ENCODE results near the gene CCER1.

The CCER1 gene

GRCh38 chr12:90951432-90952105 lies 3.4 kb downstream of the CCER1 start:
- Histone ChIP-seq H3K9me3 (ENCODE audit: control insufficient read depth, insufficient read depth, low read length) (no peaks in the 10 kb centered on the region), H3K27ac (ENCODE audit: low read depth, low read length) (no peak overlapping the region), H3K4me3 (ENCODE audit: low read depth, low read length) (no peak overlapping the region), H3K9ac (ENCODE audit: low read depth, low read length) (no peak overlapping the region), H3K27me3 (ENCODE audit: control insufficient read depth, insufficient read depth, low read length) (no peaks in the 10 kb centered on the region), H3K36me3 (ENCODE audit: control insufficient read depth, insufficient read depth, low read length) (no peaks in the 10 kb centered on the region), H3K4me1 (ENCODE audit: control insufficient read depth, insufficient read depth, low read length) (no peaks in the 10 kb centered on the region)

GRCh38 chr12:90947869-90948268 lies 7.1 kb downstream of the CCER1 start:
- Histone ChIP-seq H3K27me3 (ENCODE audit: control insufficient read depth, insufficient read depth, low read length) (no peaks in the 10 kb centered on the region), H3K9ac (ENCODE audit: low read depth, low read length) (no peak overlapping the region), H3K9me3 (ENCODE audit: control insufficient read depth, insufficient read depth, low read length) (no peaks in the 10 kb centered on the region), H3K4me1 (ENCODE audit: control insufficient read depth, insufficient read depth, low read length) (no peaks in the 10 kb centered on the region), H3K4me3 (ENCODE audit: low read depth, low read length) (no peak overlapping the region), H3K36me3 (ENCODE audit: control insufficient read depth, insufficient read depth, low read length) (no peaks in the 10 kb centered on the region), H3K27ac (ENCODE audit: low read depth, low read length) (no peak overlapping the region)

GRCh38 chr12:90945070-90945649 lies 9.8 kb downstream of the CCER1 start:
- H3K27ac ChIP-seq (ENCODE audit: low read depth, low read length) = no peak overlapping the region
- no peak overlapping the region for H3K9ac ChIP-seq (ENCODE audit: low read depth, low read length)

GRCh38 chr12:90943255-90943654 lies 11.7 kb downstream of the CCER1 start:
- Histone ChIP-seq H3K9me3 (ENCODE audit: control insufficient read depth, insufficient read depth, low read length) (no peaks in the 10 kb centered on the region), H3K27me3 (ENCODE audit: control insufficient read depth, insufficient read depth, low read length) (no peaks in the 10 kb centered on the region), H3K36me3 (ENCODE audit: control insufficient read depth, insufficient read depth, low read length) (no peaks in the 10 kb centered on the region), H3K4me3 (ENCODE audit: low read depth, low read length) (no peak overlapping the region), H3K27ac (ENCODE audit: low read depth, low read length) (no peak overlapping the region), H3K4me1 (ENCODE audit: control insufficient read depth, insufficient read depth, low read length) (no peaks in the 10 kb centered on the region), H3K9ac (ENCODE audit: low read depth, low read length) (no peak overlapping the region)

More at GRCh38 chr12:90945070-90945649, 9.8 kb downstream of the CCER1 start:
- H3K27me3 ChIP-seq (ENCODE audit: control insufficient read depth, insufficient read depth, low read length) = no peaks in the 10 kb centered on the region
- H3K4me1 ChIP-seq (ENCODE audit: control insufficient read depth, insufficient read depth, low read length) = no peaks in the 10 kb centered on the region
- no peak overlapping the region for H3K4me3 ChIP-seq (ENCODE audit: low read depth, low read length)
- H3K9me3 ChIP-seq (ENCODE audit: control insufficient read depth, insufficient read depth, low read length) = no peaks in the 10 kb centered on the region
- H3K36me3 ChIP-seq (ENCODE audit: control insufficient read depth, insufficient read depth, low read length) = no peaks in the 10 kb centered on the region

- Histone ChIP-seq H3K36me3 (ENCODE audit: control insufficient read depth, insufficient read depth, low read length) (no peaks in the 10 kb centered on the region), H3K9me3 (ENCODE audit: control insufficient read depth, insufficient read depth, low read length) (no peaks in the 10 kb centered on the region), H3K4me1 (ENCODE audit: control insufficient read depth, insufficient read depth, low read length) (no peaks in the 10 kb centered on the region), H3K9ac (ENCODE audit: low read depth, low read length) (no peak overlapping the region), H3K4me3 (ENCODE audit: low read depth, low read length) (no peak overlapping the region), H3K27ac (ENCODE audit: low read depth, low read length) (no peak overlapping the region), H3K27me3 (ENCODE audit: control insufficient read depth, insufficient read depth, low read length) (no peaks in the 10 kb centered on the region)
Measured at GRCh38 chr12:90940872-90941499, 14.0 kb downstream of the CCER1 start.

GRCh38 chr12:90939382-90939781 lies 15.6 kb downstream of the CCER1 start:
- Histone ChIP-seq H3K27ac (ENCODE audit: low read depth, low read length) (no peak overlapping the region), H3K4me3 (ENCODE audit: low read depth, low read length) (no peak overlapping the region), H3K4me1 (ENCODE audit: control insufficient read depth, insufficient read depth, low read length) (no peaks in the 10 kb centered on the region), H3K9me3 (ENCODE audit: control insufficient read depth, insufficient read depth, low read length) (no peaks in the 10 kb centered on the region), H3K27me3 (ENCODE audit: control insufficient read depth, insufficient read depth, low read length) (no peaks in the 10 kb centered on the region), H3K9ac (ENCODE audit: low read depth, low read length) (no peak overlapping the region), H3K36me3 (ENCODE audit: control insufficient read depth, insufficient read depth, low read length) (no peaks in the 10 kb centered on the region)

- Histone ChIP-seq H3K36me3 (ENCODE audit: control insufficient read depth, insufficient read depth, low read length) (no peaks in the 10 kb centered on the region), H3K9me3 (ENCODE audit: control insufficient read depth, insufficient read depth, low read length) (no peaks in the 10 kb centered on the region), H3K27ac (ENCODE audit: low read depth, low read length) (no peak overlapping the region), H3K4me3 (ENCODE audit: low read depth, low read length) (no peak overlapping the region), H3K27me3 (ENCODE audit: control insufficient read depth, insufficient read depth, low read length) (no peaks in the 10 kb centered on the region), H3K4me1 (ENCODE audit: control insufficient read depth, insufficient read depth, low read length) (no peaks in the 10 kb centered on the region), H3K9ac (ENCODE audit: low read depth, low read length) (no peak overlapping the region)
Measured at GRCh38 chr12:90938451-90938850, 16.5 kb downstream of the CCER1 start.

GRCh38 chr12:90937651-90938050 lies 17.3 kb downstream of the CCER1 start:
- Histone ChIP-seq H3K27me3 (ENCODE audit: control insufficient read depth, insufficient read depth, low read length) (no peaks in the 10 kb centered on the region), H3K9ac (ENCODE audit: low read depth, low read length) (no peak overlapping the region), H3K4me3 (ENCODE audit: low read depth, low read length) (no peak overlapping the region), H3K9me3 (ENCODE audit: control insufficient read depth, insufficient read depth, low read length) (no peaks in the 10 kb centered on the region), H3K4me1 (ENCODE audit: control insufficient read depth, insufficient read depth, low read length) (no peaks in the 10 kb centered on the region), H3K27ac (ENCODE audit: low read depth, low read length) (no peak overlapping the region), H3K36me3 (ENCODE audit: control insufficient read depth, insufficient read depth, low read length) (no peaks in the 10 kb centered on the region)

GRCh38 chr12:90936230-90937005 lies 18.6 kb downstream of the CCER1 start:
- Histone ChIP-seq H3K4me1 (ENCODE audit: control insufficient read depth, insufficient read depth, low read length) (no peaks in the 10 kb centered on the region), H3K9me3 (ENCODE audit: control insufficient read depth, insufficient read depth, low read length) (no peaks in the 10 kb centered on the region), H3K27ac (ENCODE audit: low read depth, low read length) (no peak overlapping the region)

GRCh38 chr12:90925562-90925961 lies 29.4 kb downstream of the CCER1 start:
- Histone ChIP-seq H3K9me3 (ENCODE audit: control insufficient read depth, insufficient read depth, low read length) (no peaks in the 10 kb centered on the region), H3K4me3 (ENCODE audit: low read depth, low read length) (no peak overlapping the region), H3K27ac (ENCODE audit: low read depth, low read length) (no peak overlapping the region), H3K36me3 (ENCODE audit: control insufficient read depth, insufficient read depth, low read length) (no peaks in the 10 kb centered on the region), H3K9ac (ENCODE audit: low read depth, low read length) (no peak overlapping the region), H3K27me3 (ENCODE audit: control insufficient read depth, insufficient read depth, low read length) (no peaks in the 10 kb centered on the region), H3K4me1 (ENCODE audit: control insufficient read depth, insufficient read depth, low read length) (no peaks in the 10 kb centered on the region)

More at GRCh38 chr12:90936230-90937005, 18.6 kb downstream of the CCER1 start:
- Histone ChIP-seq H3K27me3 (ENCODE audit: control insufficient read depth, insufficient read depth, low read length) (no peaks in the 10 kb centered on the region), H3K36me3 (ENCODE audit: control insufficient read depth, insufficient read depth, low read length) (no peaks in the 10 kb centered on the region), H3K9ac (ENCODE audit: low read depth, low read length) (no peak overlapping the region), H3K4me3 (ENCODE audit: low read depth, low read length) (no peak overlapping the region)

GRCh38 chr12:90924406-90924805 lies 30.6 kb downstream of the CCER1 start:
- H3K9me3 ChIP-seq (ENCODE audit: control insufficient read depth, insufficient read depth, low read length) = no peaks in the 10 kb centered on the region

More at GRCh38 chr12:90924406-90924805, 30.6 kb downstream of the CCER1 start:
- H3K4me1 ChIP-seq (ENCODE audit: control insufficient read depth, insufficient read depth, low read length) = no peaks in the 10 kb centered on the region
- no peak overlapping the region for H3K9ac ChIP-seq (ENCODE audit: low read depth, low read length)
- H3K27ac ChIP-seq (ENCODE audit: low read depth, low read length) = no peak overlapping the region
- no peak overlapping the region for H3K4me3 ChIP-seq (ENCODE audit: low read depth, low read length)
- no peaks in the 10 kb centered on the region for H3K27me3 ChIP-seq (ENCODE audit: control insufficient read depth, insufficient read depth, low read length)
- H3K36me3 ChIP-seq (ENCODE audit: control insufficient read depth, insufficient read depth, low read length) = no peaks in the 10 kb centered on the region
